NOMO-1 treated with dmso at 0.1 percent for 144 hours (cell line): Measurements from ENCODE around the gene GPR153.
A peak's percentile ranks its signal among the peaks of the same experiment; 100 is the strongest.
"Not testable (repeated sequence)": the region's sequence is repeated elsewhere in the genome, so short reads cannot be mapped to it uniquely, and the experiment has no call there.

Source experiments
- DNase-seq: peaks from one replicate; lab custom pipeline; 2025; ENCODE audit not compliant: unreplicated experiment; lab: John Stamatoyannopoulos, UW

The GPR153 gene

GRCh38 chr1:6260961-6261614 is at the start of gene GPR153:
GPR153 (minus strand) TSS chr1:6261098; CDS start chr1:6254905, 6,193 bp downstream.
- peak; percentile 1 for DNase-seq

GRCh38 chr1:6310116-6310848 is 49.4 kb upstream of the GPR153 start:
- DNase-seq, result no peak

GRCh38 chr1:6309564-6309963 is 48.7 kb upstream of the GPR153 start:
- no peak for DNase-seq

- no peak for DNase-seq
Measured at GRCh38 chr1:6308449-6308848, 47.6 kb upstream of the GPR153 start.

- DNase-seq, result not testable (repeated sequence)
Measured at GRCh38 chr1:6307682-6308081, 46.8 kb upstream of the GPR153 start.

GRCh38 chr1:6307099-6307498 is 46.2 kb upstream of the GPR153 start:
- no peak for DNase-seq

- DNase-seq, result no peak
Measured at GRCh38 chr1:6303397-6304012, 42.6 kb upstream of the GPR153 start.

GRCh38 chr1:6302568-6302967 is 41.7 kb upstream of the GPR153 start:
- no peak for DNase-seq

- DNase-seq, result no peak
Measured at GRCh38 chr1:6301526-6301925, 40.6 kb upstream of the GPR153 start.

- no peak for DNase-seq
Measured at GRCh38 chr1:6300342-6301048, 39.6 kb upstream of the GPR153 start.

GRCh38 chr1:6299557-6300165 is 38.8 kb upstream of the GPR153 start:
- no peak for DNase-seq

GRCh38 chr1:6298940-6299465 is 38.1 kb upstream of the GPR153 start:
- DNase-seq, result no peak

GRCh38 chr1:6298530-6298929 is 37.6 kb upstream of the GPR153 start:
- no peak for DNase-seq

GRCh38 chr1:6295910-6296309 is 35.0 kb upstream of the GPR153 start:
- DNase-seq, result no peak

GRCh38 chr1:6294890-6295556 is 34.1 kb upstream of the GPR153 start:
- DNase-seq, result no peak

- no peak for DNase-seq
Measured at GRCh38 chr1:6294080-6294889, 33.4 kb upstream of the GPR153 start.

GRCh38 chr1:6292102-6292501 is 31.2 kb upstream of the GPR153 start:
- DNase-seq, result no peak

- DNase-seq, result no peak
Measured at GRCh38 chr1:6288665-6289064, 27.8 kb upstream of the GPR153 start.

- DNase-seq, result no peak
Measured at GRCh38 chr1:6288026-6288425, 27.1 kb upstream of the GPR153 start.
